Left cardiac atrium (tissue), 4 donors: ENCODE data around the gene MAP4K3. TPM values are rescaled to one million over a fixed set of nuclear protein-coding genes. Genes with fewer than 3 reads are reported as not detected.

Experiments
- ATAC-seq, 2 donors: fragments of 200-7000 bp; cut with Tn5 transposase; one replicate each; pipeline ENCODE4 v1.9.1; 2020; ENCODE audit warnings: mild to moderate bottlenecking in 2 of 2, moderate library complexity in 2 of 2
- DNase-seq: peaks from one replicate; pipeline ENCODE4 v3.0.0-alpha.2; 2020
- intact Hi-C, 2 donors: fragments of 100-400 bp; cut with DNase I; formaldehyde crosslinking; loops; one replicate each; pipeline versions ENCODE4 v1.14.1 to v1.15.1; 2022 to 2023
- total RNA-seq, 2 donors: library from RNA; stranded (reverse); fragmentation: NEBNext Ultra II Directional; extraction: Animal tissue kit (Norgen Biotek cat#: 25700); gene quantifications; one replicate each; pipeline ENCODE4 v1.2.1, GENCODE V29; 2021
- donor health status: DM: no; HTN: yes; CAD: no.
- donor health status: DM: no; HTN: yes; CAD: no; lungs with severe emphysema.
- donor health status: DM: yes; HTN: yes; CAD: no.
- donor health status: Dilated cardiomyopathy.

The MAP4K3 gene
- total RNA-seq, 2 donors from 2014 or later = 28.0 to 31.2 TPM

GRCh38 chr2:39447266-39448168 lies 10.4 kb upstream of the MAP4K3 start:
- DNase-seq (no peak), ATAC-seq (no peak)
- intact Hi-C loops = no loop called here

GRCh38 chr2:39445934-39446333 lies 8.8 kb upstream of the MAP4K3 start:
- DNase-seq (no peak), ATAC-seq (no peak)
- intact Hi-C loops = no loop called here

- DNase-seq (no peak), ATAC-seq (no peak)
- intact Hi-C loops = no loop called here
These were observed 5.9 kb upstream of the MAP4K3 start for GRCh38 chr2:39443009-39443408.

GRCh38 chr2:39437522-39438296 lies 624 bp upstream of the MAP4K3 start:
- ATAC-seq = peak; percentile 48 to 63
- DNase-seq = peak; percentile 42
- intact Hi-C loops = loop anchor here in 1 of 2 donors (2.0 to 5.0 kb wide), 2 partner anchors 59 to 65 kb away; no protein-coding TSS in a partner anchor

- DNase-seq (no peak), ATAC-seq (peak; percentile 25 to 36)
- intact Hi-C loops = loop anchor here in 1 of 2 donors (2.0 to 5.0 kb wide), 2 partner anchors 57 to 66 kb away; no protein-coding TSS in a partner anchor
These were observed 1.1 kb downstream of the MAP4K3 start for GRCh38 chr2:39435741-39436591.

GRCh38 chr2:39435234-39435633 lies 1.9 kb downstream of the MAP4K3 start:
- intact Hi-C loops = loop anchor here in 1 of 2 donors (5.0 kb wide), 1 partner anchor 67 kb away; no protein-coding TSS in a partner anchor
- DNase-seq (no peak), ATAC-seq (no peak)

- intact Hi-C loops = no loop called here
- ATAC-seq (no peak), DNase-seq (no peak)
These were observed 2.7 kb downstream of the MAP4K3 start for GRCh38 chr2:39434233-39434897.

GRCh38 chr2:39433586-39434195 lies 3.4 kb downstream of the MAP4K3 start:
- ATAC-seq (no peak), DNase-seq (no peak)
- intact Hi-C loops = no loop called here

- intact Hi-C loops = no loop called here
- DNase-seq = no peak
- no peak for ATAC-seq
These were observed 4.4 kb downstream of the MAP4K3 start for GRCh38 chr2:39432701-39433100.

GRCh38 chr2:39431592-39432316 lies 5.3 kb downstream of the MAP4K3 start:
- no peak for ATAC-seq
- no peak for DNase-seq
- intact Hi-C loops = no loop called here

- intact Hi-C loops = no loop called here
- ATAC-seq = no peak
- no peak for DNase-seq
These were observed 7.3 kb downstream of the MAP4K3 start for GRCh38 chr2:39429746-39430145.

- DNase-seq (no peak), ATAC-seq (no peak)
- intact Hi-C loops = no loop called here
These were observed 12.1 kb downstream of the MAP4K3 start for GRCh38 chr2:39424951-39425350.

GRCh38 chr2:39422700-39423099 lies 14.4 kb downstream of the MAP4K3 start:
- no peak for DNase-seq
- ATAC-seq = no peak
- intact Hi-C loops = no loop called here

- ATAC-seq = no peak
- intact Hi-C loops = no loop called here
- no peak for DNase-seq
These were observed 15.7 kb downstream of the MAP4K3 start for GRCh38 chr2:39421354-39421753.

GRCh38 chr2:39419282-39420223 lies 17.5 kb downstream of the MAP4K3 start:
- no peak for ATAC-seq
- intact Hi-C loops = no loop called here

GRCh38 chr2:39418491-39418890 lies 18.6 kb downstream of the MAP4K3 start:
- no peak for DNase-seq
- ATAC-seq = no peak
- intact Hi-C loops = no loop called here

More at GRCh38 chr2:39419282-39420223, 17.5 kb downstream of the MAP4K3 start:
- DNase-seq = no peak
